ENCODE data around the gene UBR4. TPM values are rescaled to one million over a fixed set of nuclear protein-coding genes. Genes with fewer than 3 reads are reported as not detected.

The UBR4 gene
- total and polyA plus RNA-seq, 2 of the 8 experiments (the other 6 are each of a cell fraction or from before 2014, with no cell fraction given): 139 to 152 TPM

- H3K27ac ChIP-seq (ENCODE audit: low read depth, low read length): no peak overlapping the region
- peaks cover 0 to 4% (median 0%) of the 10 kb centered on the region in 4 experiments; a peak in 4 of 7 replicates for H3K4me1 ChIP-seq (replicated peaks in 1 of 4; ENCODE audit: control insufficient read depth in 3 of 4, insufficient read depth in 4 of 4, low read length in 3 of 4)
- H3K9ac ChIP-seq (replicated peaks in 1 of 4; ENCODE audit: extremely low read depth in 1 of 4, low read depth in 3 of 4, low read length in 3 of 4): no peak overlapping the region
- H3K18ac ChIP-seq (ENCODE audit: extremely low read depth, low read length): no peak overlapping the region
- H4K91ac ChIP-seq (replicated peaks; ENCODE audit: insufficient read length, low read length): no peak overlapping the region
- FAIRE-seq (peak; percentile 79), DNase-seq (ENCODE audit: low read depth in 1 of 2, low spot score in 2 of 2) (no peak)
- CTCF ChIA-PET (ENCODE audit: partially characterized antibody): interaction anchor here (0.9 to 3.0 kb wide), 3 partner anchors 23 to 114 kb away, joined by 3 to 11 read pairs (median 5); no protein-coding TSS in a partner anchor
- no peaks in the 10 kb centered on the region for H3K23me2 ChIP-seq (ENCODE audit: low read depth, low read length)
- H2AK5ac ChIP-seq (ENCODE audit: low read depth, low read length): no peak overlapping the region
- H3K79me1 ChIP-seq (ENCODE audit: low read depth, low read length): no peaks in the 10 kb centered on the region
- no peaks in the 10 kb centered on the region for H4K20me1 ChIP-seq (replicated peaks in 1 of 2; ENCODE audit: control insufficient read depth in 1 of 2, insufficient read depth in 2 of 2, low read length in 2 of 2)
- H3K4me3 ChIP-seq (ENCODE audit: extremely low read depth in 1 of 4, insufficient read depth in 2 of 4, low read depth in 3 of 4, low read length in 4 of 4): no peak overlapping the region
- no peaks in the 10 kb centered on the region for H3K9me3 ChIP-seq (ENCODE audit: insufficient read depth in 2 of 2, low read depth in 1 of 2, low read length in 1 of 2)
- peak overlapping the region; percentile 74 for H2AFZ ChIP-seq (ENCODE audit: low read length)
- no peak overlapping the region for H3K56ac ChIP-seq (replicated peaks; ENCODE audit: insufficient read length, low read depth, low read length)
- no peak overlapping the region for H2BK20ac ChIP-seq (ENCODE audit: low read length)
- no peak overlapping the region for H3K14ac ChIP-seq (ENCODE audit: insufficient read length)
- H2BK5ac ChIP-seq (ENCODE audit: low read depth, low read length): no peak overlapping the region
- H2BK12ac ChIP-seq (ENCODE audit: low read depth, low read length): peak overlapping the region; percentile 63; the same call in 1 of the 2 replicates
- H3K79me2 ChIP-seq (ENCODE audit: control insufficient read depth in 1 of 2, insufficient read depth in 2 of 2, low read length in 2 of 2): no peaks in the 10 kb centered on the region
- no peak overlapping the region for H4K5ac ChIP-seq (ENCODE audit: insufficient read length, low read depth, low read length)
- WGBS, 2 experiments (ENCODE audit: extremely low coverage in 1 of 2, insufficient coverage in 1 of 2, insufficient read length in 1 of 2, insufficient replicate concordance in 2 of 2, low coverage in 1 of 2, low lambda C conversion rate in 2 of 2, missing lambda C conversion rate in 1 of 2): 66% methylated on average over 7 of the region's 7 CpGs; no CpG with 5 or more reads in 1 of the 2 experiments
- H2BK120ac ChIP-seq (replicated peaks; ENCODE audit: low read depth, low read length): no peak overlapping the region
- no peak overlapping the region; the same call in 1 of the 2 replicates for H4K8ac ChIP-seq (ENCODE audit: extremely low read depth, insufficient read depth, low read length)
- no peaks in the 10 kb centered on the region; a peak in 1 of 7 replicates for H3K27me3 ChIP-seq (replicated peaks in 1 of 4; ENCODE audit: control insufficient read depth in 3 of 4, extremely low read depth in 1 of 4, insufficient read depth in 3 of 4, low read length in 3 of 4)
- H3K4ac ChIP-seq (replicated peaks; ENCODE audit: insufficient read length, low read depth, low read length): no peak overlapping the region
- H3K4me2 ChIP-seq (ENCODE audit: insufficient read depth in 1 of 2, low read depth in 2 of 2, low read length in 2 of 2): no peak overlapping the region
- no peak overlapping the region for H3K23ac ChIP-seq (ENCODE audit: insufficient read length)
- POLR2A ChIA-PET (ENCODE audit: partially characterized antibody): interaction anchor here (1.0 kb wide), 1 partner anchor 11 kb away, joined by 3 read pairs; no protein-coding TSS in a partner anchor
- no peak overlapping the region for H2BK15ac ChIP-seq (ENCODE audit: low read length)
- no peaks in the 10 kb centered on the region for H3K36me3 ChIP-seq (ENCODE audit: control insufficient read depth in 2 of 4, insufficient read depth in 4 of 4, low read length in 3 of 4)
- TF ChIP-seq RAD21 (IDR thresholded peaks at IDR 0.05 in 1 of 2, conservative IDR thresholded peaks at IDR 0.05 in 1 of 2; ENCODE audit: low read depth in 2 of 2, low read length in 2 of 2) (no peak), YY1 (IDR thresholded peaks at IDR 0.05; ENCODE audit: low read depth, low read length) (no peak), E2F6 (IDR thresholded peaks at IDR 0.05) (no peak), MAFK (IDR thresholded peaks at IDR 0.05; ENCODE audit: low read depth, low read length) (no peak), SP4 (IDR thresholded peaks at IDR 0.05; ENCODE audit: low read length) (no peak), CBX8 (IDR thresholded peaks at IDR 0.05; ENCODE audit: borderline replicate concordance, low read depth, low read length) (no peak), SUZ12 (IDR thresholded peaks at IDR 0.05; ENCODE audit: low read length) (no peak), TBP (IDR thresholded peaks at IDR 0.05; ENCODE audit: low read depth, low read length) (no peak), USF2 (IDR thresholded peaks at IDR 0.05; ENCODE audit: low read length) (no peak; the same call in 1 of the 2 replicates), SP2 (IDR thresholded peaks at IDR 0.05; ENCODE audit: low read length) (no peak), PHF8 (conservative IDR thresholded peaks at IDR 0.05; ENCODE audit: low read depth, low read length) (no peak), EGR1 (IDR thresholded peaks at IDR 0.05; ENCODE audit: borderline replicate concordance, low read depth, low read length) (no peak)
These were observed 182.0 kb downstream of the UBR4 start for GRCh38 chr1:19028110-19028509.
